SK-N-SH treated with all-trans-retinoic acid at 6 μM for 48 hours (cell line): ENCODE results near the gene RTP3.

Experiments
- CREB5 ChIP-seq: fragments of 250-450 bp; sonication (Bioruptor Pico); IDR thresholded peaks from 2 replicates; pipeline ENCODE4 v1.5.1; 2020; ENCODE audit warnings: low read depth, mild to moderate bottlenecking, moderate library complexity
- PATZ1 ChIP-seq: fragments of 250-450 bp; sonication (Bioruptor Pico); IDR thresholded peaks from 2 replicates; pipeline ENCODE4 v1.8.0; 2020; ENCODE audit warnings: mild to moderate bottlenecking, moderate library complexity, borderline replicate concordance
- PPARA ChIP-seq: fragments of 250-450 bp; sonication (Bioruptor Pico); IDR thresholded peaks from 2 replicates; pipeline ENCODE4 v1.5.0; 2020; ENCODE audit warnings: mild to moderate bottlenecking, borderline replicate concordance
- ZFP30 ChIP-seq: fragments of 450-650 bp; formaldehyde crosslinking; IDR thresholded peaks from 2 replicates; pipeline ENCODE4 v1.5.0; 2022; ENCODE audit warnings: mild to moderate bottlenecking, moderate library complexity
- ZNF565 ChIP-seq: fragments of 450-650 bp; formaldehyde crosslinking; conservative IDR thresholded peaks from 2 replicates; pipeline ENCODE4 v1.5.0; 2020; ENCODE audit warnings: low read depth, mild to moderate bottlenecking, moderate library complexity
- ZNF8 ChIP-seq: fragments of 450-650 bp; formaldehyde crosslinking; IDR thresholded peaks from 2 replicates; pipeline ENCODE4 v1.5.0; 2020; ENCODE audit warnings: mild to moderate bottlenecking, moderate library complexity

GRCh38 chr3:46549989-46550388, 52.2 kb downstream of the RTP3 start:
- TF ChIP-seq PATZ1 (CRISPR knock-in tag) (no peak), PPARA (CRISPR knock-in tag) (no peak), ZNF565 (CRISPR knock-in tag) (no peak), CREB5 (CRISPR knock-in tag) (no peak), ZNF8 (CRISPR knock-in tag) (no peak), ZFP30 (CRISPR knock-in tag) (no peak)
